HG03469 (cell line): ENCODE data around the gene ERMARD.
"Not testable (repeated sequence)": the region's sequence is repeated elsewhere in the genome, so short reads cannot be mapped to it uniquely, and the experiment has no call there.

Experiments
- ATAC-seq: cut with Tn5 transposase; IDR thresholded peaks from one replicate; pipeline ENCODE4 v1.9.1; 2021; ENCODE audit warnings: mild to moderate bottlenecking, moderate library complexity, moderate number of reproducible peaks; ENCODE audit not compliant: unreplicated experiment

ERMARD gene

GRCh38 chr6:169729961-169730360 is 21.5 kb upstream of the ERMARD start:
- ATAC-seq = no peak

GRCh38 chr6:169738204-169738975 is 13.0 kb upstream of the ERMARD start:
- ATAC-seq = no peak

GRCh38 chr6:169738976-169739529 is 12.4 kb upstream of the ERMARD start:
- ATAC-seq = no peak

- no peak for ATAC-seq
These were observed 10.1 kb upstream of the ERMARD start for GRCh38 chr6:169741344-169741743.

- ATAC-seq = no peak
These were observed 6.0 kb upstream of the ERMARD start for GRCh38 chr6:169745405-169745804.

GRCh38 chr6:169746556-169746955 is 4.9 kb upstream of the ERMARD start:
- ATAC-seq = no peak

- no peak for ATAC-seq
These were observed 727 bp downstream of the ERMARD start for GRCh38 chr6:169752074-169752623.

GRCh38 chr6:169755162-169755561 is 3.7 kb downstream of the ERMARD start:
- ATAC-seq = no peak

- ATAC-seq = no peak
These were observed 11.9 kb downstream of the ERMARD start for GRCh38 chr6:169763308-169763707.

GRCh38 chr6:169763881-169764280 is 12.5 kb downstream of the ERMARD start:
- no peak for ATAC-seq

GRCh38 chr6:169765789-169766188 is 14.4 kb downstream of the ERMARD start:
- ATAC-seq = not testable (repeated sequence)

- ATAC-seq = no peak
These were observed 14.8 kb downstream of the ERMARD start for GRCh38 chr6:169766232-169766631.

- no peak for ATAC-seq
These were observed 15.7 kb downstream of the ERMARD start for GRCh38 chr6:169766921-169767736.

GRCh38 chr6:169774347-169774746 is 22.9 kb downstream of the ERMARD start:
- ATAC-seq = no peak

GRCh38 chr6:169775321-169775720 is 23.9 kb downstream of the ERMARD start:
- no peak for ATAC-seq

GRCh38 chr6:169776379-169776778 is 25.0 kb downstream of the ERMARD start:
- no peak for ATAC-seq

- no peak for ATAC-seq
These were observed 26.5 kb downstream of the ERMARD start for GRCh38 chr6:169777896-169778295.

GRCh38 chr6:169778646-169779045 is 27.2 kb downstream of the ERMARD start:
- no peak for ATAC-seq

- no peak for ATAC-seq
These were observed 27.8 kb downstream of the ERMARD start for GRCh38 chr6:169779092-169779815.

- ATAC-seq = no peak
These were observed 28.5 kb downstream of the ERMARD start for GRCh38 chr6:169779896-169780295.

- no peak for ATAC-seq
These were observed 29.2 kb downstream of the ERMARD start for GRCh38 chr6:169780571-169781091.
